GM23248 (cell line): ENCODE results near the gene FBH1.

Source experiments
- EZH2 ChIP-seq: fragments of 200-600 bp; sonication (generic); IDR thresholded peaks from 2 replicates; pipeline ENCODE4 v1.6.1; 2018; ENCODE audit warnings: antibody characterized with exemption, mild to moderate bottlenecking; ENCODE audit not compliant: insufficient read depth, poor library complexity, severe bottlenecking
- EZH2phosphoT487 ChIP-seq: fragments of 200-600 bp; sonication (generic); IDR thresholded peaks from 2 replicates; pipeline ENCODE4 v1.6.1; 2018; ENCODE audit warnings: antibody characterized with exemption, moderate library complexity, mild to moderate bottlenecking, low read depth; ENCODE audit not compliant: insufficient read depth

DNA sequence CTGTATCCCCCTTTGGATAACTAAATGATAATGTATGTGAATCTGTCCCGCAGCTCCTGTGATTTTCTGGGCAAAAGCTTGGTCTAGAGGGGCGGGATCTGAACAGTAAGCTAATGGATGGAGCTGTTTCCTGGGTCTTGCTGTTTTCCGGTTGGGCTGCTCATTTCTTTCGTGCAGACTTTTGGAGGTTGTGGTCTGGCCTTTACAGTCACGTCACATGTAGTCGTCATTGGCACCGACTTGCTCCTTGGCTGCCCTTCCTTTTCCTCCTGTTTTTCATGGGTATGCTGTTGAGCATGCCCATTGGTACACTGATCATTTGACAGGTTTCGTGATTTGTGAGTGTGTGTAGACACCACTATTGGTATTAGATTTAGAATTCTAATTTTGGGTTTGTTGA lies 2.0 kb downstream of the FBH1 start:
- TF ChIP-seq EZH2 (no peak), EZH2phosphoT487 (no peak)
